Activated T-cell treated with anti-CD3 and anti-CD28 coated beads, Interleukin-2, amount 50 U/mL, for 24 hours (primary cell): Measurements from ENCODE around the gene ZNF217.
"Not testable (repeated sequence)": the region's sequence is repeated elsewhere in the genome, so short reads cannot be mapped to it uniquely, and the experiment has no call there.

Experiments used
- DNase-seq: peaks from one replicate; pipeline ENCODE4 v3.0.0-alpha.2; 2020
- H3K27ac Mint-ChIP-seq: 2 replicates; pipeline ENCODE4 v1.8.0; 2020; ENCODE audit warnings: mild to moderate bottlenecking, mixed read lengths
- H3K27me3 Mint-ChIP-seq: 2 replicates; pipeline ENCODE4 v1.8.0; 2020; ENCODE audit warnings: mixed read lengths
- H3K36me3 Mint-ChIP-seq: 2 replicates; pipeline ENCODE4 v1.8.0; 2020; ENCODE audit warnings: low read depth, mixed read lengths
- H3K4me1 Mint-ChIP-seq: 2 replicates; pipeline ENCODE4 v1.8.0; 2020; ENCODE audit warnings: low read depth, mixed read lengths
- H3K4me3 Mint-ChIP-seq: 2 replicates; pipeline ENCODE4 v1.8.0; 2020; ENCODE audit warnings: mild to moderate bottlenecking, moderate library complexity, mixed read lengths
- H3K9me3 Mint-ChIP-seq: 2 replicates; pipeline ENCODE4 v1.8.0; 2020; ENCODE audit warnings: mixed read lengths

Gene ZNF217

DNA sequence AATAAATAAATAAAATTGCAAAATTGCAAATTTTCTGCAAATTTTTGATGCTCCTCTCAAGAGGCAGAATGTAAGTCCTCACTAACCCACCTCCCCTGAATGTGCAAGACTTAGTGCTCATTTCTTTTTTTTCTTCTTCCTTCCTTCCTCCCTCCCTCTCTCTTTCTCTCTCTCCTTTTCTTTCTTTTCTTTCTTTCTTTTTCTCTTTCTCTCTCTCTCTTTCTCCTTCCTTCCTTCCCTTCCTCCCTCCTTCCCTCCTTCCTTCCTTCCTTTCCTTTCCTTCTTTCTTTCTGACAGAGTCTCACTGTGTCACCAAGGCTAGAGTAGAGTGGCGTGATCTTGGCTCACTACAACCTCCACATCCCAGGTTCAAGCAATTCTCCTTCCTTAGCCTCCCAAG, 60.1 kb downstream of the ZNF217 start:
- no peaks in the 10 kb centered on the region for H3K9me3 Mint-ChIP-seq
- DNase-seq, result no peak
- no peaks in the 10 kb centered on the region for H3K27me3 Mint-ChIP-seq
- H3K4me3 Mint-ChIP-seq, result no peak overlapping the region
- no peaks in the 10 kb centered on the region for H3K36me3 Mint-ChIP-seq
- H3K27ac Mint-ChIP-seq, result no peak overlapping the region
- no peaks in the 10 kb centered on the region for H3K4me1 Mint-ChIP-seq

GRCh38 chr20:53532654-53533312, 60.9 kb downstream of the ZNF217 start:
- H3K27ac Mint-ChIP-seq, H3K9me3 Mint-ChIP-seq, H3K27me3 Mint-ChIP-seq, H3K4me3 Mint-ChIP-seq, DNase-seq, H3K36me3 Mint-ChIP-seq, H3K4me1 Mint-ChIP-seq: not testable (repeated sequence)

- Mint-ChIP-seq H3K36me3 (no peaks in the 10 kb centered on the region), H3K4me3 (no peak overlapping the region), H3K27me3 (no peaks in the 10 kb centered on the region), H3K4me1 (no peaks in the 10 kb centered on the region), H3K27ac (no peak overlapping the region), H3K9me3 (no peaks in the 10 kb centered on the region)
- no peak for DNase-seq
These were observed 63.2 kb downstream of the ZNF217 start for GRCh38 chr20:53530440-53530839.

- no peak overlapping the region for H3K27ac Mint-ChIP-seq
- no peaks in the 10 kb centered on the region for H3K4me1 Mint-ChIP-seq
- no peak overlapping the region for H3K4me3 Mint-ChIP-seq
- no peaks in the 10 kb centered on the region for H3K36me3 Mint-ChIP-seq
- H3K9me3 Mint-ChIP-seq, result no peaks in the 10 kb centered on the region
- H3K27me3 Mint-ChIP-seq, result no peaks in the 10 kb centered on the region
- no peak for DNase-seq
These were observed 64.0 kb downstream of the ZNF217 start for GRCh38 chr20:53529658-53530057.

GRCh38 chr20:53527196-53527595, 66.4 kb downstream of the ZNF217 start:
- Mint-ChIP-seq H3K27me3 (no peaks in the 10 kb centered on the region), H3K36me3 (no peaks in the 10 kb centered on the region), H3K9me3 (no peaks in the 10 kb centered on the region), H3K4me1 (no peaks in the 10 kb centered on the region), H3K4me3 (no peak overlapping the region), H3K27ac (no peak overlapping the region)
- DNase-seq, result no peak

DNA sequence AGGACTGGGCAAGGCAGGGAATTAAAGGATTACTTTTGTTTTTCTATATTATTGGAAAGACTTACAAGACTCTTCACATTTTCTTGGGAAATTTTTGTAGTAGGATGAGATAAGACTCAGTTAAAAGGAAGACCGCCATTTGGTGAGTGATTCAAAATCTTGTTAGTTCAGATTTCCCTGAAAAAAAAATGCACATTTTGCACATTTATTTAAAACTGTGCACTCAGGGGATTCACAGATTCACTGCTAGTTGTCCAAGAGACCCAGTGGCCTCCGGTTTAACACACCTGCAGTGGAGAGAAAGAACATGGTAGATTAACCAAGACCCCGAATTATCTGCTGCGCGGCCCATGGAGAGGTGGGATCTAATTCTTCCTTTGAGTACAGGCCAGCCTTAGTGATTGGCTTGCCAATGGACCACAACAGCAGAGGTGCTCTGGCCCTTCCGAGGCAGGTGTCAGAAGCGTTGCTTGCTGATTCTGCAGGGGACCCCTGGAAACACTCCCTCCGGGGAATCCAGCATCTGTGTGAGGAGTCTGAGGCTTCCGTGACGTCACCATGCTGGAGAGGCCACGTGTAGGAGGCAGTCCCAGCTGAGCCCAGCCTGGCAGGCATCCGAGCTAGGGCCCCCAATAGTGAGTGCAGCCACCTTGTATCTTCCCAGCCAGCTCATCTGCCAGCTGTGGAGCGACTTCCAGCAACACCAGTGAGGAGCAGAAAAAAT, 68.9 kb downstream of the ZNF217 start:
- no peak overlapping the region for H3K27ac Mint-ChIP-seq
- no peaks in the 10 kb centered on the region for H3K36me3 Mint-ChIP-seq
- DNase-seq, result no peak
- no peaks in the 10 kb centered on the region for H3K27me3 Mint-ChIP-seq
- no peak overlapping the region for H3K4me3 Mint-ChIP-seq
- H3K9me3 Mint-ChIP-seq, result no peaks in the 10 kb centered on the region
- no peaks in the 10 kb centered on the region for H3K4me1 Mint-ChIP-seq

DNA sequence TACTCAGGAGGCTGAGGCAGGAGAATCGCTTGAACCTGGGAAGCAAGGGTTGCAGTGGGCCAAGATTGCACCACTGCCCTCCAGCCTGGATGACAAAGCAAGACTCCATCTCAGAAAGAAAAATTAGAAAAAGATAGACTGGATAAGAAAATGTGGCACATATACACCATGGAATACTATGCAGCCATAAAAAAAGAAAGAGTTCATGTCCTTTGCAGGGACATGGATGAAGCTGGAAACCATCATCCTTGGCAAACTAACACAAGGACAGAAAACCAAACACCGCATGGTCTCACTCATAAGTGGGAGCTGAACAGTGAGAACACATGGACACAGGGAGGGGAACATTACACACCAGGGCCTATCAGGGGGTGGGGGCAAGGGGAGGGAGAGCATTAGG, 70.0 kb downstream of the ZNF217 start:
- not testable (repeated sequence) for H3K27me3 Mint-ChIP-seq, H3K27ac Mint-ChIP-seq, H3K36me3 Mint-ChIP-seq

DNA sequence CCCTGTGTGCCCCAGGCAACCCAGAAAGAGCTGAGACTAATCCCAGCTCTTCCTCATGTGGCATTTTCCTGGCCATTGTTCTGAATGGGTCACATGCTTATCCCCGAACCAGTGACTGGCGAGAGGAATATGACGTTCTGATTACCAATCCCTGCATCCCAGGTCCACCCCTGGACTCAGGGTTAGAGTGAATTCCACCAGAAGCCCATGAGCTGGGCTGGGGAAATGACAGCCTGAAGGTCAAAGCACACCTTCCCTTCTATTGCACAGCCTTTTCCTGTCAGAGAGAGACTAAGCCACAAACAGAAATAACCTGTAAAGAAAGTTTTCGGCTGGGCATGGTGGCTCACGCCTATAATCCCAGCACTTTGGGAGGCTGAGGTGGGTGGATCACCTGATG, 70.9 kb downstream of the ZNF217 start:
- no peaks in the 10 kb centered on the region for H3K9me3 Mint-ChIP-seq
- H3K4me1 Mint-ChIP-seq, result no peaks in the 10 kb centered on the region
- H3K27me3 Mint-ChIP-seq, result no peaks in the 10 kb centered on the region
- H3K27ac Mint-ChIP-seq, result no peak overlapping the region
- H3K4me3 Mint-ChIP-seq, result no peak overlapping the region
- H3K36me3 Mint-ChIP-seq, result no peaks in the 10 kb centered on the region
- DNase-seq, result no peak

More for the DNA sequence above, 70.0 kb downstream of the ZNF217 start:
- not testable (repeated sequence) for H3K4me1 Mint-ChIP-seq, H3K9me3 Mint-ChIP-seq, H3K4me3 Mint-ChIP-seq, DNase-seq

GRCh38 chr20:53522026-53522425, 71.6 kb downstream of the ZNF217 start:
- H3K4me1 Mint-ChIP-seq, result no peaks in the 10 kb centered on the region
- no peak overlapping the region for H3K4me3 Mint-ChIP-seq
- DNase-seq, result no peak
- no peaks in the 10 kb centered on the region for H3K9me3 Mint-ChIP-seq
- no peak overlapping the region for H3K27ac Mint-ChIP-seq
- H3K36me3 Mint-ChIP-seq, result no peaks in the 10 kb centered on the region
- no peaks in the 10 kb centered on the region for H3K27me3 Mint-ChIP-seq

- not testable (repeated sequence) for H3K27ac Mint-ChIP-seq, H3K4me1 Mint-ChIP-seq
These were observed 72.2 kb downstream of the ZNF217 start for GRCh38 chr20:53521421-53521820.

GRCh38 chr20:53517146-53517545, 76.5 kb downstream of the ZNF217 start:
- DNase-seq, result no peak
- H3K4me1 Mint-ChIP-seq, result no peaks in the 10 kb centered on the region
- no peaks in the 10 kb centered on the region for H3K27me3 Mint-ChIP-seq
- H3K36me3 Mint-ChIP-seq, result no peaks in the 10 kb centered on the region
- no peak overlapping the region for H3K27ac Mint-ChIP-seq
- H3K4me3 Mint-ChIP-seq, result no peak overlapping the region
- H3K9me3 Mint-ChIP-seq, result no peaks in the 10 kb centered on the region

More at GRCh38 chr20:53521421-53521820, 72.2 kb downstream of the ZNF217 start:
- not testable (repeated sequence) for DNase-seq, H3K27me3 Mint-ChIP-seq, H3K9me3 Mint-ChIP-seq, H3K4me3 Mint-ChIP-seq, H3K36me3 Mint-ChIP-seq
